ENCODE results near the gene RCOR3. TPM values are rescaled to one million over a fixed set of nuclear protein-coding genes. Genes with fewer than 3 reads are reported as not detected.
A peak's percentile ranks its signal among the peaks of the same experiment; 100 is the strongest.

RCOR3 gene
- 10 to 100 TPM; 22.7 to 30.9 (median 24.8) TPM for total RNA-seq (2021; fragmentation: NEBNext Ultra II Directional; extraction: Animal tissue kit (Norgen Biotek cat#: 25700))
- long read RNA-seq, full-length matches to known transcripts: 8 of 15 reads
- long read RNA-seq, partial matches to known transcripts: 1 of 15 reads
- long read RNA-seq, other reads (novel, unspliced or antisense): 6 of 15 reads

- Mint-ChIP-seq H3K36me3 (ENCODE audit: low read depth) (peaks cover 8% of the 10 kb centered on the region), H3K27me3 (ENCODE audit: insufficient read depth) (peaks cover 4% of the 10 kb centered on the region), H3K27ac (peak within 1 kb of the TSS; percentile 93), H3K9me3 (no peaks in the 10 kb centered on the region), H3K4me1 (ENCODE audit: low read depth) (peaks cover 24% of the 10 kb centered on the region), H3K4me3 (peak within 1 kb of the TSS; percentile 92)
- peak; percentile 92 for DNase-seq
- peak; percentile 84 for TF ChIP-seq CTCF (IDR thresholded peaks at IDR 0.05)
These were observed at the start of gene RCOR3 for GRCh38 chr1:211258756-211259637. Gene RCOR3 (plus strand): TSS chr1:211259366. CDS start chr1:211259561, 195 bp downstream.

GRCh38 chr1:211210052-211210451 is 49.1 kb upstream of the RCOR3 start:
- H3K27ac Mint-ChIP-seq: no peak overlapping the region
- DNase-seq: no peak

GRCh38 chr1:211210965-211211364 is 48.2 kb upstream of the RCOR3 start:
- H3K4me3 Mint-ChIP-seq: no peak overlapping the region
- H3K4me1 Mint-ChIP-seq (ENCODE audit: low read depth): no peaks in the 10 kb centered on the region
- peaks cover 8% of the 10 kb centered on the region; the same call in 1 of the 2 replicates for H3K36me3 Mint-ChIP-seq (ENCODE audit: low read depth)
- no peak overlapping the region for H3K27ac Mint-ChIP-seq
- H3K27me3 Mint-ChIP-seq (ENCODE audit: insufficient read depth): peaks cover 2% of the 10 kb centered on the region; the same call in 1 of the 2 replicates
- peaks cover 14% of the 10 kb centered on the region for H3K9me3 Mint-ChIP-seq
- no peak for TF ChIP-seq CTCF (IDR thresholded peaks at IDR 0.05)
- DNase-seq: no peak

More at GRCh38 chr1:211210052-211210451, 49.1 kb upstream of the RCOR3 start:
- Mint-ChIP-seq H3K4me3 (no peak overlapping the region), H3K36me3 (ENCODE audit: low read depth) (peaks cover 14% of the 10 kb centered on the region; the same call in 1 of the 2 replicates), H3K9me3 (peaks cover 19% of the 10 kb centered on the region), H3K4me1 (ENCODE audit: low read depth) (no peaks in the 10 kb centered on the region), H3K27me3 (ENCODE audit: insufficient read depth) (peaks cover 2% of the 10 kb centered on the region)
- TF ChIP-seq CTCF (IDR thresholded peaks at IDR 0.05): no peak

GRCh38 chr1:211213702-211214101 is 45.5 kb upstream of the RCOR3 start:
- Mint-ChIP-seq H3K4me3 (no peak overlapping the region), H3K9me3 (peaks cover 4% of the 10 kb centered on the region; the same call in 1 of the 2 replicates), H3K36me3 (ENCODE audit: low read depth) (no peaks in the 10 kb centered on the region; the same call in 1 of the 2 replicates), H3K4me1 (ENCODE audit: low read depth) (no peaks in the 10 kb centered on the region), H3K27ac (no peak overlapping the region), H3K27me3 (ENCODE audit: insufficient read depth) (peaks cover 2% of the 10 kb centered on the region; the same call in 1 of the 2 replicates)
- DNase-seq: no peak
- no peak for TF ChIP-seq CTCF (IDR thresholded peaks at IDR 0.05)

GRCh38 chr1:211215577-211215976 is 43.6 kb upstream of the RCOR3 start:
- no peak overlapping the region for H3K27ac Mint-ChIP-seq
- no peak overlapping the region for H3K4me3 Mint-ChIP-seq
- H3K36me3 Mint-ChIP-seq (ENCODE audit: low read depth): no peaks in the 10 kb centered on the region; the same call in 1 of the 2 replicates
- no peak for DNase-seq
- no peak for TF ChIP-seq CTCF (IDR thresholded peaks at IDR 0.05)
- H3K9me3 Mint-ChIP-seq: peaks cover 4% of the 10 kb centered on the region; the same call in 1 of the 2 replicates
- H3K27me3 Mint-ChIP-seq (ENCODE audit: insufficient read depth): peaks cover 2% of the 10 kb centered on the region; the same call in 1 of the 2 replicates
- no peaks in the 10 kb centered on the region for H3K4me1 Mint-ChIP-seq (ENCODE audit: low read depth)
